Measurements from ENCODE around the gene ENTPD2.

- TF ChIP-seq POLR2AphosphoS5 (IDR thresholded peaks at IDR 0.05; ENCODE audit: borderline replicate concordance, low read depth, low read length) (no peak), FOXP2 (optimal IDR thresholded peaks at IDR 0.05; ENCODE audit: control extremely low read depth, extremely low read length, insufficient read depth) (no peak), EZH2 (IDR thresholded peaks at IDR 0.05) (no peak)
Observed at GRCh38 chr9:137052293-137052692, 1.6 kb downstream of the ENTPD2 start.

All from SK-N-MC (cell line).